COLO668 (cell line): ENCODE results near the gene BCAS3.
"Not testable (repeated sequence)": the region's sequence is repeated elsewhere in the genome, so short reads cannot be mapped to it uniquely, and the experiment has no call there.

Source experiments
- DNase-seq: peaks from one replicate; lab custom pipeline; 2025; ENCODE audit not compliant: unreplicated experiment; lab: John Stamatoyannopoulos, UW

Gene BCAS3

DNA sequence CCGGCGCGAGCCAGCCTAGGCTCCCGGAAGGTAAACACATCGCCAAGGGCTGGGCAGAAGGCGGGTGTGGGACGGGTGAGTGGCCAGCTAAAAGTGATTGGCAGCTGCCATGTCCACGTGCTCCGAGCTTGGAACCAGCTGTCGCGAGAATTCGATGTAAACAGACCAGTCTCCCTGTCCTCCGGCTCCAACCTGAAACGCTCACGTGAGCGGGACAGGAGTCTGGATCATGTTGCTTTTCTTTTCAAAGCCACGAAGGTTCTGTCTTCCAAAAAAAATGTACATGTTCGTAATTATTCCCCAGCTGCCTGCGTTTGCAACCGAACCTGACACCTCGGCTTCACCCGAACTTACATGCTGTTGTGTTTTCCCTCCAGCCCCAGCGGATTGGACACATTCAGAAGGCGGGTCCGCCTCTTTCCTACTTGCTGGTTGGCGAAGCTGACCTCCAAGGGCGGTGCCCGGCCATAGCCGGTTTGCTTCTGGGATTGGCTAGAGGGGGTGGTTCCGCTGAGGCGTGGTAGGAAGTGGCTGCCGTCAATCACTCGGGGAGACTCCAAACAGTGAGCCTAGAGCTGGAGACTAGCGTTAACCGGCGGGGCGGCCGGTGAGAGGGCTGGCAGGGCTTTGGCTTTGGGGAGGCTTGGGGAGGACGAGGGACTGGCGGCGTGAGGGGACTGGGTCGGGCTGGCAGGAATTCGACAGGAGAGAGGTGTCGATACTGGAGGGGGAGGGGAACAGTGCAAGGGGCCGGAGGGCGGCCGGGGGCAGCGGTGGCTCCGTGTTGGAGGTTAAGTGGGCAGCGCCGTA, at the start of gene BCAS3:
BCAS3 (plus strand) TSS at position 544 of the 810 bp plus-strand sequence.
- DNase-seq, result peak; percentile 91

DNA sequence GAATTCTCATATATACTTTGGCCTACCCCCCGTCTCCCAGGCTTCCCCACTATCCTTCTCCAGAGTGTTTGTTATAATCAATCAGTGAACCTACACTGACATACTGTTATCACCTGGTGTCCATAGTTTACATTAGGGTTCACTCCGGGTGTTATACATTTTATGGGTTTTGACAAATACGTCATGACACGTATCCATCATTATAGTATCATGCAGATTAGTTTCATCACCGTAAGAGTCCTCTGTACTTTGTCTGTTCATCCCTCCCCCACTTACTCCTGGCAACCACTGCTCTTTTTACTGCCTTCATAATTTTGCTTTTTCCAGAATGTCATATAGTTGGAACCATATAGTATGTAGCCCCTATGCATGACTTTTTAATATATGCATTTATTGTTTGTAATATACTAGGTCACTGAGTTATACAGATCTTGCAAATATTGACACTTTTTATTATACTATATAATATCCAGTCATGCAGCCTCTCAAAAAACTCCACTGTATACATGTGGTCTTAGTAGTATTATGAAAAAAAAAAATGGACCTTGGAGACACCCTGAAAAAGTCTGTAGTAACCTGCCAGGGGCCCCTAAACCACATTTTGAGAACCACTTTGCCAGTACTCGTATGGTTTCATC, 49.3 kb upstream of the BCAS3 start:
- DNase-seq, result no peak

DNA sequence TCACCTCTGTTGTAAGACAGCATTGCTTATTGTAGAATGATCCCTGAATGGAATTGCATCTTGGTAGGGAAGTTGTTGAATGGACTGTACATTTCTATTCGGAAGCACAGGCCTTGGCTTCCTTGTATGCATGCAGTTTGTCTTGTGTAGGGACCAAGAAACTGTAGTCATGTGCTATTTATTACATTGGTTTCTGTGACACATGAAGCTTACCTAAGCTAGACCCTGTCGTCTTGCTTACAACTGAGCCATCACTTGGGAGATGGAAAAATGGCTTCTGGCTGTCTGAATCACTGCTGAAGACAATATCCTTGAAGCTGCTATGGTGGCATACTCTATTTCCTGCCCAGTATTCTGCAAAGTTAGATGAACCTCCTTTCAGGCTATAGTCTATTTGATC, 48.5 kb upstream of the BCAS3 start:
- no peak for DNase-seq

DNA sequence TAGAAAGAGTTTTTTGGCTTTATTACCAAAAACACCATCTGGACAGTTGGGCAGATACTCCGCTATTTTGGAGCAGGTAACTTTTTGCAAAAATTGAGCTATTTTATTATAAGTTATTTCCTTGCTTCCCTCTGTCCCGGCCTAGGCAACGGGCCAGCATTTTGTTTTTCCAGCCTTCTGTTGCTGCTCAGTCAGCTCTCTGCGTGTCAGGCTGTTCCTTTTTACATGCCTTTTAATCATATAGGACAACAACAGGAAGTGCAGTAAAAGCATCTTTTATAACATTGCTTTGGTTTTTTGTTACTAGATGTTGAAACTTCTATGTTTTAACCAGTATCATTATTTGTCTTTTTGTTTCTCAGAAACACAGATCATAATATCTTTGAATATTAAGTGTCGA, 47.3 kb upstream of the BCAS3 start:
- no peak for DNase-seq

DNA sequence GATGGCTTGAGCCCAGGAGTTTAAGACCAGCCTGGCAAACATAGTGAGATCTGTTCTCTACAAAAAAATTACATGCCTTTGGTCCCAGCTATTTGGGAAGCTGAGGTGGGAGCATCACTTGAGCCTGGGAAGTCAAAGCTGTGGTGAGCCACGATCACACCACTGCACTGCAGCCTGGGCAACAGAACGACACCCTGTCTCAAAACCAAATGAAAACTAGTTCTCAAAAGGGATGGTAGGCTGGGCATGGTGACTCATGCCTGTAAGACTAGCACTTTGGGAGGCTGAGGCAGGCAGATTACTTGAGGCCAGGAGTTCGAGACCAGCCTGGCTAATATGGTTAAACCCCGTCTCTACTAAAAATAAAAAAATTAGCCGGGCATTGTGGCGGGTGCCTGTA, 46.5 kb upstream of the BCAS3 start:
- no peak for DNase-seq

DNA sequence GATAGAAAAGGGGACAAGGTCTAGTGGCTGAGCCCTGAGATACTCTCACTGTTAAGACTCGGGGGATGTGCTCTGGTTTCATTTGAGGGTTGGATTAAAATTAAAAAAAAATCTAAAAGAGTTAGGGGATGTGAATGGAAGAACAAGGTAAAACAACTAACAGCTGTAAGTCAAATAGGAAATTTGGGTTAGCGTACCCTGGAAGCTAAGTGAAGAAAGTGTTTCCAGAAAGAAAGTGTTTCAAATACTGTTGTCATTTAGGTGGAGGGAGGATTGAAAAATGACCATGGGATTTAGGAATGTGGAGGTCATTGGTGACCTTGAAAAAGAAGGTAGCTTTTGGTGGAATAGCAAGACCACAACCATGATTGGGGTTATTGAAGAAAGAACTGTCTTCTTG, 40.0 kb upstream of the BCAS3 start:
- no peak for DNase-seq

DNA sequence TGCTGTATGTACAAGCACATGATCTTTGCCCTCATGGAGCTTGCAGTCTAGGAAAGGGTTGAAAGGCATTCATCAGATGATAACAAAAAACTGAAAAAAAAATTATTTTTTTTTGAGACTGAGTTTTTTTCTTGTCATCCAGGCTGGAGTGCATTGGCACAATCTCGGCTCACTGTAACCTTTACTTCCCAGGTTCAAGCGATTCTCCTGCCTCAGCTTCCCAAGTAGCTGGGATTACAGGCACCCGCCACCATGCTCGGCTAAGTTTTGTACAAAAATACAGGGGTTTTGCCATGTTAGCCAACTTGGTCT, 38.7 kb upstream of the BCAS3 start:
- no peak for DNase-seq

DNA sequence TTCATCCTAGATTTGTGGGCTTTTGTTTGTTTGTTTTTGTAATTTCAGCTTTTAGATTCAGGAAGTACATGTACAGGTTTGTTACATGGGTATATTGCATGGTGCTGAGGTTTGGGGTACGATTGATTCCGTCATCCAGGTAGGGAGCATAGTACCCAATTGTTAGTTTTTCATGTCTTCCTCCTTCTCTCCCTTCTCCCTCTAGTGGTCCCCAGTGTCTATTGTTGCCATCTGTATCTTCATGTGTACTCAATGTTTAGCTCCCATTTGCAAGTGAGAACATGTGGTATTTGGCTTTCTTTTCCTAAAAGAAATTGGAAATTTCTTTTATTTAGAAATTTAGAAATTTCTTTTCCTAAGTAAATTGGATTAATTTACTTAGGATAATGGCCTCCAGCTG, 37.1 kb upstream of the BCAS3 start:
- no peak for DNase-seq

DNA sequence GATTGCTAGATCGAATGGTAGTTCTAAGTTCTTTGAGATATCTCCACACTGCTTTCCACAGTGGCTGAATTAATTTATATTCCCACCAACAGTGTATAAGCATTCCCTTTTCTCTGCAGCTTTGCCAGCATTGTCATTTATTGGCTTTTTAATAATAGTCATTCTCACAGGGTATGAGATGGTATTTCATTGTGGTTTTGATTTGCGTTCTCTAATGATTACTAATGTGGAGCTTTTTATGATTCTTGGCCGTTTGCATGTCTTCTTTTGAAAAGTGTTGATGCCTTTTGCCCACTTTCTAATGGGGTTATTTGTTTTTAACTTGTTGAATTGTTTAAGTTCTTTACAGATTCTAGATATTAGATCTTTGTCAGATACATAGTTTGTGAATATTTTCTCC, 36.5 kb upstream of the BCAS3 start:
- no peak for DNase-seq

DNA sequence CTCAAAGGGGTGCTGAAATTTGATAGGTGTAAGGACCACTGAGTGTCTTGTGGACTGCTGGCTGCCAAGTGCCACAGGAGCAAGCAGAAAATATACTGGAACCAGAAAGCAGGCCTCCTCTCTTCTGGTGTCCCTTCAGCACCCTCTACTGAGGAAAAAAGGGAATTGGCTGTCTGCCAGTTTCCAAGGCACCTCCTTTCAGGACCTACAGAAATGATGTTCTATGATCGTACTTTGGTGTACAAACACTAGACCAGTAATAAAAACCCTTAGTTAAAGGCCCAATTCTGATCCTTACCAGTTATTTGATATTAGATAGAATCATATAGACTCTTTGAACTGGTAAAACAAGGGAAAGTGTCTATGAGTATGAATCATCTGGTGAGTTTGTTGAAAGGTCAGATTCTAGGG, 35.8 kb upstream of the BCAS3 start:
- peak; percentile 52 for DNase-seq

DNA sequence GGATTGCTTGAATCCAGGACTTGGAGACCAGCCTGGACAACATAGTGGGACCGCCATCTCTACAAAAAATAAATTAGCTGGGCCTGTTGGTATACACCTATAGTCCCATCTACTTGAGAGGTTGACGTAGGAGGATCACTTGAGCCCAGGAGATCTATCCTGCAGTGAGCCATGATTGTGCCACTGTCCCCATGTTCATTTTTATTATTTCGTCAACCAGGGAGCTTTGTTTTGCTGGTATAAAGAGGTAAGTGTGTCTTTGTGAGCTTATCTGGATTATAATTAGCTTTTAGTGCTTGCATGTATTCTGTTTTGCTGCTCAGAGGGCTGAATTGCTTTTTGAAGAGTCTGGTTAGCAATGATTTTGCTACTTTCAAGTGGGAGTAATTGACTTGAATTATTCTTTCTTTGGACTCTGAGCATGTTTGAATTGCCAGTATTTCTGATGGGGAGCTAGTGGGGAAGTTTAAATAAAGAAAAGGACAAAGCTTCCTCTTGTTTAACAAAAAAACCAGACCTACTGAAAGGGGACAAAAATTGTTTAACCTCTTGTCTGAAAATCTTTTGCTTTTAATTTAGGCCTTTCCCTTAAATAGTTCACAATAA, 31.6 kb upstream of the BCAS3 start:
- no peak for DNase-seq

DNA sequence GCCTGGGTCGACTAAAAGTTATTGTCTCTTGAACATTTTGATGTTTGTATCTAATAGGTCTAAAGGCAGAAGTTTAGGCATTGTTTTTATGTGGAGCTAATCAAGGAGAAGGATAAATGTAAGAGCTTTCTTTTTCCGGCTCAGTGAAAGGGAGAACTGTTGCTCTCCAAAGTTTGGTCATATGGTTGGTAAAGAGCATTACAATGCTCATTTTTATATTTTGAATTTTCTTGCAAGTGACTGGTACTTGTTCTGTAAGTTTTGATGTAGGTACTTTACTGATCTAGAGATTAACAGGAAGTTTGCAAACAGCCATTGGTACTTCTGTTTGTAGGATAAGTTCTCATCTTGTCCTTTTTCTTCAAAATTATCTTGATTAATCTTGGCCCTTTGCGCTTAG, 30.9 kb upstream of the BCAS3 start:
- DNase-seq, result no peak

DNA sequence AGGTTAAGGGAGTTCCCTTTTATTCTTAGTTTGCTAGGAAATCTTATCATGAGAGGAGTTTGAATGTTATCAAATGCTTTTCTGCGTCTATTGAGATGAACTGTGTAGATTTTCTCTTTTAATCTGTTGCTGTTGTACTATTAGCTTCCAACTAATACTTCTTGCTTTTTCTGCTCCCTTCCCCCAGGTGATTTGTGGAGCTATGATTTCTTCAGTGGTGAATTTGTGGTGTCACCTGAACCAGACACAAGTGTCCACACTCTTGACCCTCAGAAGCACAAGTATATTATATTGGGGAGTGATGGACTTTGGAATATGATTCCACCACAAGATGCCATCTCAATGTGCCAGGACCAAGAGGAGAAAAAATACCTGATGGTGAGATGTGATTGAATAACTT, 29.9 kb upstream of the BCAS3 start:
- no peak for DNase-seq

DNA sequence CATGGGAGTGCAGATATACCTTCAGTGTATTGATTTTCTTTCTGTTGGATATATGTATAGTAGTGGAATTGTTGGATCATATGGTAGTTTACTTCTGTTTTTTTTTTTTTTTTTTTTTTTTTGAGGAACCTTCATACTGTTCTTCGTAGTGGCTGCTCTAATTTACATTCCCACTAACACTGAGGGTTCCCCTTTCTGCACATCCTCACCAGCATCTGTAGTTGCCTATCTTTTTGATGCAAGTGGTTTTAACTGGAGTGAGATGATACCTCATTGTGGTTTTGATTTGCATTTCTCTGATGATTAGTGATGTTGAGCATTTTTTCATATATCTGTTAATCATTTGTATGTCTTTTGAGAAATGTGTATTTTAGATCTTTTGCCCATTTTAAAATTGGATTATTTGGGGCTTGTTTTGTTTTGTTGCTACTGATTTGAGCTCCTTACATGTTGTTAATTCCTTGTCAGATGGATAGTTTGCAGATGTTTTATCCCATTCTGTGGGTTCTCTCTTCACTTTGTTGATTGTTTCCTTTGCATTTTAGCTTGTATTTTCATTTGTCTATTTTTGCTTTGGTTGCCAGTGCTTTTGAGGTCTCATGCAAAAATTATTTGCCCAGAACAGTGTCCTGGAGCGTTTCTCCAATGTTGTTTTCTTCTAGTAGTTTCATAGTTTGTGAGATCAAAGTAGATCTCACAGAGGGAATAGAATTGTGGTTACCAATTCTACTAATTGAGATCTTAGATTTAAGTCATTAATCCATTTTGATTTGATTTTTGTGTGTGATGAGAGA, 25.0 kb upstream of the BCAS3 start:
- no peak for DNase-seq

DNA sequence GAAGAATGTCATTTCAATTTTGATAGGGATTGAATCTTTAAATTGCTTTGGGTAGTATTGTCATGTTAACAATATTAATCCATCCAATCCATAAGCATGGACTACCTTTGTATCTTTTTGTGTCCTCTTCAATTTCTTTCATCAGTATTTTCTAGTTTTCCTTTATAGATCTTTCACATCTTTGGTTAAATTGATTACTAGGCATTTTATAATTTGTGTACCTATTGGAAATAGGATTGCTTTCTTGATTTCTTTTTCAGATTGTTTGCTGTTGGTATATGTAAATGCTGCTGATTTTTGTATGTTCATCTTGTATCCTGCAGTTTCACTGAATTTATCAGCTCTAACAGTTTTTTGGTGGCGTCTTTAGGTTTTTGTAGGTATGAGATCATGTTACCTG, 24.1 kb upstream of the BCAS3 start:
- no peak for DNase-seq

DNA sequence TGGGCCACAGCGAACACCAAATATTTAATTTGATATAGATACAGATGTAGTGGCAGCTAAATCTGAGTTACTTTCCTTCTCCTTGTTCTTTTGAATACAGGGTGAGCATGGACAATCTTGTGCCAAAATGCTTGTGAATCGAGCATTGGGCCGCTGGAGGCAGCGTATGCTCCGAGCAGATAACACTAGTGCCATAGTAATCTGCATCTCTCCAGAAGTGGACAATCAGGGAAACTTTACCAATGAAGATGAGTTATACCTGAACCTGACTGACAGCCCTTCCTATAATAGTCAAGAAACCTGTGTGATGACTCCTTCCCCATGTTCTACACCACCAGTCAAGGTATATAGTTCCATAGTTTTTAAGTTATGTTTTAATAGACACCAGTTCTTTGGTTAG, 21.2 kb upstream of the BCAS3 start:
- no peak for DNase-seq

DNA sequence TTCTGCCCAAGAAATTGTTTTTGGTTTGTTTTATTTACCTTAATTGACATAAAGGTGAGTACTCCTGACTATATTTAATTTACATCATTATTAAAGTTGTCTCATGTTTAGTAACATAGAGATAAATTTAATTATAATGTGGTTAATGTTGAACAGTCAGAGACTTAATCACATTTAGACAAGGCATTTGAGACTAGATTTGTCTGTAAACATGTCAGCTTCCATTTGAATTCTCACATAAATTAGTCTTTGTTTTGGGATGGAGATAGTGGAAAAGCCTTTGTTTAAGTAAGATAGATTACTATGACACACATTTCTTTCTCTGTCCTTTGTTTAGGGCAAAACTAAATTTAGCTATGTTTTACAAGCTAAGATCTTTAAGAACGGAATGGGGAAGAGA, 18.5 kb upstream of the BCAS3 start:
- DNase-seq, result no peak

DNA sequence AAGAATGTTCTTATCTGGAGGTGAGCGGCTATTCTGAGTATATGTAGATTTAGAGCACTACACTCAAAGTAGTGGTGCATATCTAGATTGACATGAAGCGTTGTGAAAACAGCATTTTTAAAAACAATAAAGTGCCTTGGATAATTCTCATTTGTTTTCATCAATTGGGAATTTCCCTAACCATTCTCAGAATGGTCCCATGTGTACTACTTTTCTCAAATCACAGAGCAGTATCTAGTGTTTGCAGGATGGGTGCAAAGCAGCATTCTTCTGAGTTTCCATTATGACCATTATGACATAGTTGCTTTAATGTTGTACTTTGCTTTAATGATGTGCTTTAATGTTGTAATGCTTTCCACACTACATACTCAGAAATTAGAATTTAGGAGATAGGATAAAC, 16.2 kb upstream of the BCAS3 start:
- no peak for DNase-seq

DNA sequence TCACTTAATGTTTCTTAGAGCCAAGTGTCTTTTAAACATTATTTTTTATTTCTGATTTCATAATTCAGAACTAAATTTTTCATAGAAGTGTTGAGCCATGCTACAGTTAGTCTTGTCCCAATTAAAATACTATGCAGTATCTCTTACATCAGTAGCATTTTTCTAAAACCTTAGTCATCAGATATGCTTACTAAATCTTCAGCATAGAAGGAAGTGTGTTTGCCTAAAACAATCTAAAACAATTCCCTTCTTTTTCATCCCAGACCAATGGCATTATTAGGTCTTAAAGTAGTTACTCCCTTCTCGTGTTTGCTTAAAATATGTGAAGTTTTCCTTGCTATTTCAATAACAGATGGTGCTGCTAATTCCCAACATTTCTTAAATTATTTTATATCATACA, 13.6 kb upstream of the BCAS3 start:
- DNase-seq, result no peak

DNA sequence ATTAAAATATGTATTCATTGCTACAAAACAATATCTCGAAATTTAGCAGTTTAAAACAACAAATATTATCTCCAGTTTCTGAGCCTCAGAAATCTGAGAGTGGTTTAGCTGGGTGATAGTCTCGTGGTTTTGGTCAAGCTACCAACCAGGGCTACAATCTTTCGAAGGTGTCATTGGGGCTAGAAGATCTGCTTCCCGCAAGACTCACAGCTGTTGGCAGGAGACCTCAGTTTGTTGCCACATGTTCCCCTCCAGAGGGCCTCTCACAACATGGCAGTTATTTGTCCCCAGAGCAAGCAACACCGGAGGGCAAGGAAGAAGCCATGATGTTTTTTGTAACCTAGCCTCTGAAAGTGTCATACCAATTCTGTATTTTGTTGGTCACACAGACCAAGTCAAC, 12.0 kb upstream of the BCAS3 start:
- DNase-seq, result no peak

DNA sequence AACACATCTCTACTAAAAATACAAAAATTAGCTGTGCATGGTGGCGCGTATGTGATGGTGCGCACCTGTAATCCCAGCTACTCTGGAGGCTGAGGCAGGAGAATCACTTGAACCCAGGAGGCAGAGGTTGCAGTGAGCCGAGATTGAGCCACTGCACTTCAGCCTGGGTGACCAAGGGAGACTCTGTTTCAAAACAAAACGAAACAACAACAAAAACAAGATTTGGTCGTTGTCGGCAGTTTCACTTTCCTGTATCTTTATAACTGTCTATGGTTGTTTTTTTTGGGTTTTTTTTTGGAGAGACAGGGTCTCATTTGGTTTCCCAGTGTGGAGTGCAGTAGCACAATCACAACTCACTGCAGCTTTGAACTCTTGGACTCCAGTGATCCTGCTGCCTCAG, 8.9 kb upstream of the BCAS3 start:
- DNase-seq, result not testable (repeated sequence)

DNA sequence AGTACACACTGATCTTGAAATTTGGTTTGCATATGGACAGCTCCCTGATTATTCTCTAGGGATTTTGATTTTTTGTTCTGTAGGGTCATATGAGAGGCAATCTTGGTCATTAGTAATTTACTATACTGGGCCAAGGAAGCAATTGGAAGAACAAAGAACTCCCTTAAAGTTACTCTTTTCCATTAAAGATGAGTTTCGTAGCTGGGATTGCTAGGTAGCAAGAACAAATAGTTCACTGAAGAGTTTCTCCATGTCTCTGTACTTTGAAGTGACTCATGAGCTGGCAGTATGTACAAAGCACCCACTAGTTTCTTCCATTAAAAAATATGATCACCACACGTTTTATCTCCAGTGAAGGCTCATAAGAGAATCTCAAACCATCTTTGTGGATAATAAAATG, 6.2 kb upstream of the BCAS3 start:
- no peak for DNase-seq
